Esophagus squamous epithelium (tissue), 4 donors: ENCODE data around the gene BHMT.

Source experiments
- POLR2A ChIP-seq, 4 donors: fragments of 450-650 bp; IDR thresholded peaks; one replicate each; pipeline ENCODE4 v1.6.1; 2017; ENCODE audit warnings: antibody characterized with exemption in 4 of 4, mild to moderate bottlenecking in 4 of 4, moderate library complexity in 3 of 4
- TF ChIP-seq, protein P1 (sequence below), 6 experiments: fragments of 450-650 bp in 4 of 6; fragments of 200-600 bp in 2 of 6; sonication (generic) in 2 of 6; IDR thresholded peaks; one replicate each; pipeline ENCODE4 v1.5.1; 2016 to 2019; ENCODE audit warnings: antibody characterized with exemption in 6 of 6, mild to moderate bottlenecking in 4 of 6, moderate library complexity in 4 of 6

GRCh38 chr5:79070350-79070667, 41.3 kb upstream of the BHMT start:
- TF ChIP-seq, protein P1, sequence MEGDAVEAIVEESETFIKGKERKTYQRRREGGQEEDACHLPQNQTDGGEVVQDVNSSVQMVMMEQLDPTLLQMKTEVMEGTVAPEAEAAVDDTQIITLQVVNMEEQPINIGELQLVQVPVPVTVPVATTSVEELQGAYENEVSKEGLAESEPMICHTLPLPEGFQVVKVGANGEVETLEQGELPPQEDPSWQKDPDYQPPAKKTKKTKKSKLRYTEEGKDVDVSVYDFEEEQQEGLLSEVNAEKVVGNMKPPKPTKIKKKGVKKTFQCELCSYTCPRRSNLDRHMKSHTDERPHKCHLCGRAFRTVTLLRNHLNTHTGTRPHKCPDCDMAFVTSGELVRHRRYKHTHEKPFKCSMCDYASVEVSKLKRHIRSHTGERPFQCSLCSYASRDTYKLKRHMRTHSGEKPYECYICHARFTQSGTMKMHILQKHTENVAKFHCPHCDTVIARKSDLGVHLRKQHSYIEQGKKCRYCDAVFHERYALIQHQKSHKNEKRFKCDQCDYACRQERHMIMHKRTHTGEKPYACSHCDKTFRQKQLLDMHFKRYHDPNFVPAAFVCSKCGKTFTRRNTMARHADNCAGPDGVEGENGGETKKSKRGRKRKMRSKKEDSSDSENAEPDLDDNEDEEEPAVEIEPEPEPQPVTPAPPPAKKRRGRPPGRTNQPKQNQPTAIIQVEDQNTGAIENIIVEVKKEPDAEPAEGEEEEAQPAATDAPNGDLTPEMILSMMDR (IDR thresholded peaks at IDR 0.05) = no peak
- TF ChIP-seq POLR2A (IDR thresholded peaks at IDR 0.05) = no peak
